GM19025 (cell line): Measurements from ENCODE around the gene ENTPD7.

ENCODE experiments used
- ATAC-seq: cut with Tn5 transposase; IDR thresholded peaks from one replicate; pipeline ENCODE4 v1.9.1; 2021; ENCODE audit warnings: mild to moderate bottlenecking, low read depth, moderate library complexity; ENCODE audit not compliant: unreplicated experiment

ENTPD7 gene

GRCh38 chr10:99633832-99634231, 25.5 kb upstream of the ENTPD7 start:
- ATAC-seq: no peak

DNA sequence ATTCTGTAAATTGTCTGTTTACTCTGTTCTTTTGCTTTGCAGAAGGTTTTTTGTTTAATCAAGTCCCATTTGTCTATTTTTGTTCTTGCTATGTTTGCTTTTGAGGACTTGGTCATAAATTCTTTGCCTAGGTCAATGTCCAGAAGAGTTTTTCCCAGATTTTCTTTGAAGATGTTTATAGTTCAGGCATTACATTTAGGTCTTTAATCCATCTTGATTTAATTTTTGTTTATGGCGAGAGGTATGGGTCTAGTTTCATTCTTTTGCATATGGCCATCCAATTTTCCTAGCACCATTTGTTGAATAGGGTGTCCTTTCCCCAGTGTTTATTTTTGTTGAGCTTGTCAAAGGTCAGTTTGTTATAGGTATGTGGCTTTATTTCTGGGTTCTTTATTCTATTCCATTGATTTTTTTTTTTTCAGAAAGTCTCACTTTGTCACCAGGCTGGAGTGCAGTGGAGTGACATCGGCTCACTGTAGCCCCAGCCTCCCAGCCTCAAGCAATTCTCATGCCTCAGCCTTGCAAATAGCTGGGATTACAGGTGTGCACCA, 11.6 kb upstream of the ENTPD7 start:
- ATAC-seq: no peak

- no peak for ATAC-seq
Observed at GRCh38 chr10:99648717-99649116, 10.6 kb upstream of the ENTPD7 start.

GRCh38 chr10:99652800-99653390, 6.4 kb upstream of the ENTPD7 start:
- no peak for ATAC-seq

- no peak for ATAC-seq
Observed at GRCh38 chr10:99654390-99655175, 4.7 kb upstream of the ENTPD7 start.

GRCh38 chr10:99656199-99657064, 2.9 kb upstream of the ENTPD7 start:
- ATAC-seq: no peak

DNA sequence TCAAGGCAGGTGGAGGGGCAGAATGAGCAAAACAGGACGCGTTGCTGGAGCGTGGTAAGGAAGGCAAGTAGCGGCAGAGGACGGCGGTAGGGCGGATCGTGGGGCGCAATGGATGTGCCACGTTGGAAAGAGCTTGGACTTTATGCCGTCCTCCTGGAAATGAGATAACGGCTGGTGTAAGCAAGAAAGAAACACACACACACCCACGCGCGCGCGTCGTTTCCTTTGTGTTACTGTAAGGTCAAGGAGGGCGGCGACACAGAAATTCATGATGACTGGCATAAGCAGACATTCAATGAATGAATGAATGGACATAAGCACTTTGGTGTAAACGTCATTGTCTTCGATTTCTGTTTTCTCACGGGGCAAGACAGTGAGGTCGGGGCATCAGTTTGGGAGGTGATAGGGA, 683 bp upstream of the ENTPD7 start:
- no peak for ATAC-seq

GRCh38 chr10:99659868-99660366, 608 bp downstream of the ENTPD7 start:
- ATAC-seq: no peak

DNA sequence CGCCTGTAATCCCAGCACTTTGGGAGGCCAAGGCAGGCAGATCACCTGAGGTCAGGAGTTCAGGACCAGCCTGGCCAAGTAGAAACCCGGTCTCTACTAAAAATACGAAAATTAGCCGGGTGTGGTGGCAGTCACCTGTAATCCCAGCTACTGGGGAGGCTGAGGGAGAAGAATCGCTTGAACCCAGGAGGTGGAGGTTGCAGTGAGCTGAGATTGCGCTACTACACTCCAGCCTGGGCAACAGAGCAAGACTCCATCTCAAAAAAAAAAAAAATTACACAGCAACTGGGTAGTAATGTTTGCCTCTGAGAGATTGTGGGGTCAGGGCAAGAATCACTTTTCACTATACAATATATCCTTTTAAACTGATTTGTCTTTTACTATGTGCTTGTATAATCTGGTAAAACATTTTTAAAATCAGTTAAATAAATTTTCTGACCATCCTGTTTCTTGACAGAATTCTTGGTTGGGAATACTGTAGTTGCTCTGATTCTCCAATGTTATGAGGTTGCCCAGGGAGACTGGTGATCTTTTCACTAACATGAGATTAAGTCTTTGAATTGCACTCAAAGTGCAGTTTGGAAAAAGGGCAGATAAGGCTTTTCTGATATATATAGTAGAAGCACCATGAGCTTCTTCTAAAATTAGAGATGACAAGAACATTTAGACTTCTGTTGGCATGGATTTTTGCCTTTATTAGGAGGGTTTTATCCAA, 1.5 kb downstream of the ENTPD7 start:
- no peak for ATAC-seq

DNA sequence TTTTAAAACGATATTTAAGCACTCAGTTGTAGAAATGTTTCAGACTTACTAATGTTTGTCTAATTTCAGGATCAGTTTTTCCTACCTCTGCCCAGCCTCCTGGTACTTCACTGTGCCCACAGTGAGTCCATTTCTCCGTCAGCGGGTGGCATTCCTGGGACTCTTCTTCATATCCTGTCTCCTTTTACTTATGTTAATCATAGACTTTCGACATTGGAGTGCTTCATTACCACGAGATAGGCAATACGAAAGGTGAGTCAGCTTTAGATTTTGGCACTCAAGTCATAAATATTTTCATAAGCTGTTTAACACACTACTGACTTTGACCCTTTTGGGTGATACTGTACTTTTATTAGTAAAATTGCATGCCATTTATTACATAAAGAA, 2.1 kb downstream of the ENTPD7 start:
- ATAC-seq: no peak

GRCh38 chr10:99665304-99665703, 6.0 kb downstream of the ENTPD7 start:
- ATAC-seq: no peak

GRCh38 chr10:99667108-99667751, 7.9 kb downstream of the ENTPD7 start:
- ATAC-seq: no peak

DNA sequence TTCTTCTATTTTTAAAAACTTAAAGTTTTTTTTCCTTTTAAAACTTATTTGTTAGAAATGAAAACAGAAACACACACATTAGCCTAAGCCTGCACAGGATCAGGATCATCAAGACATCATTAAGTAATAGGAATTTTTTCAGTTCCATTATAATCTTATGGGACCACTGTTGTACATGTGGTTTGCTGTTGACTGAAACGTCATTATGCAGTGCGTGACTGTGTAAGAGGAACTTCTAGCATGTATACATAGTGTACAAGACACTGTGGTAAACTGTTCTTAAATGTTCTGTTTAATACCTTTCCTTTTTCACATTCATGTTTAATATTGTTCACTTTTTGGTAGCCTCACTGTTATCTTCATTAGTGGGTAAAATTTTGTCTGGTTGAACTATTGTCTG, 12.1 kb downstream of the ENTPD7 start:
- ATAC-seq: no peak

DNA sequence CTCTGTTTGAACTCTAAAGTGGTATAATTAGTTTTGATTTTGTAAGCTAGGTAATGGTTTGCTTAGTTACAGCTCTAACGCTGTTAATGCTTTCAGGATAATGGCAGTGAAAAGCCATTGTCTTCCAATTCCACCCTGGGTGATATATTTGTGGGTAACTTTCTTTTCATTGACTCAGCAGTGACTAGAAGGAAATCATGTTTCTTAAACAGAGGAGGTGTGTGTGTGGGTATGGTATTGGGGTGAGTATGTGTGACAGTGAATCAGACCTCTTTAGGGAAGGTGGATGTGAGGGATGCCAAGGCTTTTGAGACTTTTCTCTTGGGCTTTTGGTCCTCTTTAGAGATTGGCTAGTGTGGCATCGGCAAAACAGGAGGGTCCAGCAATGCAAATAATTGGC, 13.6 kb downstream of the ENTPD7 start:
- ATAC-seq: no peak

- no peak for ATAC-seq
Observed at GRCh38 chr10:99673492-99673891, 14.2 kb downstream of the ENTPD7 start.

- no peak for ATAC-seq
Observed at GRCh38 chr10:99674762-99675161, 15.5 kb downstream of the ENTPD7 start.

GRCh38 chr10:99676426-99676825, 17.1 kb downstream of the ENTPD7 start:
- ATAC-seq: no peak

GRCh38 chr10:99676895-99677294, 17.6 kb downstream of the ENTPD7 start:
- no peak for ATAC-seq

DNA sequence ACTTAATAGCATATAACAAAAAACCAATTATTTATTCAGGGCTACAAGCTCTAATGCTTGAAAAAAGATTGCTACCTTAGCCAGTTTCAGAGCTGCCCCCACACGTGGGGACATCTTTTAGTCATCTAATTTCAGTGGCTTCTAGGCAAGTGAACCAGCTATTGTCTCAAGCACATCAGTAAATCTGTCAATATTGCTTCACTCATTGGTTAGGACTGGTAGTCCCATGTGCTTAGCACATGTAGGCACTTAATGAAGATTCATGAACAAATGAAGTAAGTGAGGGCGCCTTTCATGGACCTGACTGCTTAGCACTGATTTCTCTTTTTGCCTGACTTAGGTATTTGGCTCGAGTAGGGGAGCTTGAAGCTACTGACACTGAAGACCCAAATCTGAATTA, 19.6 kb downstream of the ENTPD7 start:
- ATAC-seq: no peak

GRCh38 chr10:99681553-99681952, 22.2 kb downstream of the ENTPD7 start:
- ATAC-seq: no peak
